Measurements from ENCODE around the gene LYL1. TPM values are rescaled to one million over a fixed set of nuclear protein-coding genes. Genes with fewer than 3 reads are reported as not detected.

Gene LYL1
- total and polyA plus RNA-seq, 8 donors: 5.3 to 32.9 (median 9.9) TPM

DNA sequence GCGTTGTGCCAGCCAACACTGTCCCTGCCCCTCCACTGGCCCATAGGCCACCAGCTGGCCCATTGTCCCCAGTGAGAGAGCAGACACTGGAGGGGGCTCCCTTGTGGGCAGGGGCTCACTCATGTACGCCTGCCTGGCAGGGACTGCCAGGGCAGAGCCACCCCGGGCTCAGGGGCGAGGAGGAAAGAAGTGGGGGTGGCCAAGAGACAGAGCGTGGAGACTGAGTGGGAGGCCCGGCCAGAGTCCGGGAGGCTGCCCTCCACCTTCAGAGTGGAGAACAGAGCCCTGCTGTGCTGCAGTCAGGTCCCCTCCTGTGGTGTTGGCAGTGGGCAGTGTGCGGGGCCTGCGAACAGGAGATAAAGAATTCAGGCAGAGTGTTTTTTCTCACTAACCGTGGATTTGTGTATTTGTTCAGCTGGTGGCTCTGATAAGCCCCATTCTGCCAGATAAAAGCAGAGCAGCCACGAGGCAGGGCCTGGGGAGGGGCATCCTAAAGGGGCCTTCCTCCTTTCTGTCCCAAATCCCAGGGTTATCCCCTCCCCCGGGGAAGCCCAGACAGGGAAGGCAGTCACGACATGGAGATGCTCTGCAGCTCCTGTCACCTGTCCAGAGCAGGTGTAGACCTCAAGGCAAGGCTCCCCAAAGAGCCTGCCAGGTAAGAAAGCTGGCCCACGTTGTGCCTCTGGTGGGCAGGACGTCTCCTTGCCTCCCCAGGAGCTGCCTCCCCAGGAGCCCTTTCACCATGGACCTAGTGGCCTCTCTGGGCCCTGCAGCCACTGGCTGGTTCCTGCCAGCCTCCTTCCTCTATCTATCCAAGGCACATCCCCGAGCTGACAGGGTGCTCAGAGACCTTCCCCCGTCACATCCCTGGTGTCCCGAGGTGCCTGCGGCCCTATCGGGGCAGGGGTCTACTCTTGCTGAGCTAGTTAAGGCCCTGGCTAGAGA lies 33.0 kb downstream of the LYL1 start:
- Histone ChIP-seq H3K36me3 (peaks cover 0 to 8% of the 10 kb centered on the region in 2 donors), H3K4me1 (peaks cover 0 to 19% of the 10 kb centered on the region in 2 donors), H3K27ac (no peak overlapping the region), H3K27me3 (no peaks in the 10 kb centered on the region), H3K9me3 (no peaks in the 10 kb centered on the region), H3K4me3 (no peak overlapping the region)
- TF ChIP-seq, protein P1, sequence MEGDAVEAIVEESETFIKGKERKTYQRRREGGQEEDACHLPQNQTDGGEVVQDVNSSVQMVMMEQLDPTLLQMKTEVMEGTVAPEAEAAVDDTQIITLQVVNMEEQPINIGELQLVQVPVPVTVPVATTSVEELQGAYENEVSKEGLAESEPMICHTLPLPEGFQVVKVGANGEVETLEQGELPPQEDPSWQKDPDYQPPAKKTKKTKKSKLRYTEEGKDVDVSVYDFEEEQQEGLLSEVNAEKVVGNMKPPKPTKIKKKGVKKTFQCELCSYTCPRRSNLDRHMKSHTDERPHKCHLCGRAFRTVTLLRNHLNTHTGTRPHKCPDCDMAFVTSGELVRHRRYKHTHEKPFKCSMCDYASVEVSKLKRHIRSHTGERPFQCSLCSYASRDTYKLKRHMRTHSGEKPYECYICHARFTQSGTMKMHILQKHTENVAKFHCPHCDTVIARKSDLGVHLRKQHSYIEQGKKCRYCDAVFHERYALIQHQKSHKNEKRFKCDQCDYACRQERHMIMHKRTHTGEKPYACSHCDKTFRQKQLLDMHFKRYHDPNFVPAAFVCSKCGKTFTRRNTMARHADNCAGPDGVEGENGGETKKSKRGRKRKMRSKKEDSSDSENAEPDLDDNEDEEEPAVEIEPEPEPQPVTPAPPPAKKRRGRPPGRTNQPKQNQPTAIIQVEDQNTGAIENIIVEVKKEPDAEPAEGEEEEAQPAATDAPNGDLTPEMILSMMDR (IDR thresholded peaks at IDR 0.05): no peak
- intact Hi-C loops (cut with DNase I): no loop called here
- ATAC-seq (no peak), DNase-seq (no peak)

DNA sequence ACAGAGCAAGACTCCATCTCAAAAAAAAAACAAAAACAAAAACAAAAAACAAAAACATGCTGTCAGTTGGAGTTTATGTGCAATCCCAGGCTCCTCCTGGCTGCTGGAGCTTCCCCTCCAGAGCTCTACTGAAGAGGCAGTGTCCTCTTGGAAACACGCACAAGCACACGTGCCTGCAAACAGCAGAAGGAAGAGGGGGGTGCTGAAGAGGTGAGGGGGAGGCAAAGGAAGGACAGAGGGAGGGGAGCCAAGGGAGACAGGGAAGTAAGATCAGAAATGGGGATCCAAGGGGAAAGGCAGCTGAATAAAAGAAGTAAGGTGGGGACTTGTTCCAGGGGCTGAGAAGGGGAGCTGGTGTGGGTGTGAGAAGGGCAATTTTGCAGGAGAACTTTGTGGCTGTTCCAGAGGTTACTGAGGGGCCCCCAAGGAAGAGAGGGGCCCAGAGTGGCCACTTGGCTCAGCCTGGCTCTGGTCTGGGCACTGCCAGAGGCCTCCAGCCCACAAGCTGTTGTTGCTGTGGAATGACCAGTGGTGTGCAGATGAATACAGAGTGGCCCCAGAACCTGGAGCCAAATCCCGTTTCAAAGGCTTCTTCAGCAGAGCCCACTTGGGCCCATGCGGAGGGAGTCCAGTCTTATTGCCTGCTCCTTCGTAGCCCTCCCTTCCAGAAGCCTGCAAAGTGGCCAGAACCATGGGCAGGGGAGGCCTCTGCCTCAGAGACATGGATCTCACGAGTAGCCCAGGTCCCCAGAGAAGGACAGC lies 34.4 kb downstream of the LYL1 start:
- Histone ChIP-seq H3K4me1 (peaks cover 0 to 25% of the 10 kb centered on the region in 2 donors), H3K27me3 (no peaks in the 10 kb centered on the region), H3K9me3 (no peaks in the 10 kb centered on the region), H3K27ac (peak overlapping the region in 1 of 2 donors; percentile 28), H3K36me3 (no peaks in the 10 kb centered on the region), H3K4me3 (no peak overlapping the region)
- intact Hi-C loops (cut with DNase I): no loop called here
- DNase-seq (no peak), ATAC-seq (peak; percentile 20)
- TF ChIP-seq, protein P1 (IDR thresholded peaks at IDR 0.05): no peak

DNA sequence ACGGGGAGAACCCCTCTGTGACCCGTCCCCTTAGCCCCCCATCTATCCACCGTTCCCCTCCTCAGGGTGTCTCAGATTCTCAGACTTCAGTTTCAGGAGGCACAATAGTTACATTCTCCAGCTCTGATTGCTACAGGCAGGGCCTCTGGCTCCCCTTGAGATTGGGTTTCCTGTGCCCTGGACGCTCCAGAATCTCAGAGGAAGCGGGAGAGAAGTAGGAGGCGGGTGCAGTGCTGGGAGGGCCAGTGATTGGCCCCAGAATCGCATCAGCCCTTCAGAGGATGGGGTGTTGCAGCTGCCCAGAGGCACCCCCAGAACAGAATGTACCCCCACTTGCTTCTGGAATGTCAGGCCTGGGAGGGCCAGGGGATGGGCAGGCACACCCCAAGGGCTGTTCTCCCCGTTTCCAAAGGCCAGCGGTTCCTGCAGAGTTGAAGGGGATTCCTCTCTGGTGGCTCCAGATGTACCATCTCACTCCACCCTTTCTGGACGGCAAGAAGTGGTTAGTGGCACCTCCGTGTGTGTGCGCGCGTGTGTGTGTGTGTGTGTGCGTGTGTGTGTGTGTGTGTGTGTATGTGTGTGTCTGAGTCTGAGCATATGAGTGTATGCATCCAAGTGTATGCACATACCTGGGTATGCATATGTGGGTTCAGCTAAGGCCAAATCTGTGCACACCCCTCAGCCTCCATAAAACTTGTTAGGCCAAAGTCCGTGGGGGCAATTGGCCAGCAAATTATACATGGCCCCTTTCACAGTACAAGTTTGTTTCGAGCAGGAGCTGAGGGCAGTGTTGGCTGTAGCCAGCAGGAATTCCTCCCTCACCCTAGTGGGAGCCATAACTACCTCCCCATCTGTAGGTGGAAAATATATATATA lies 35.5 kb downstream of the LYL1 start:
- DNase-seq: no peak
- Histone ChIP-seq H3K27me3 (no peaks in the 10 kb centered on the region), H3K36me3 (no peaks in the 10 kb centered on the region), H3K4me1 (peaks cover 0 to 36% of the 10 kb centered on the region in 2 donors), H3K9me3 (no peaks in the 10 kb centered on the region), H3K27ac (no peak overlapping the region), H3K4me3 (no peak overlapping the region)
- intact Hi-C loops (cut with DNase I): no loop called here
- TF ChIP-seq, protein P1 (IDR thresholded peaks at IDR 0.05): no peak
- no peak for ATAC-seq

DNA sequence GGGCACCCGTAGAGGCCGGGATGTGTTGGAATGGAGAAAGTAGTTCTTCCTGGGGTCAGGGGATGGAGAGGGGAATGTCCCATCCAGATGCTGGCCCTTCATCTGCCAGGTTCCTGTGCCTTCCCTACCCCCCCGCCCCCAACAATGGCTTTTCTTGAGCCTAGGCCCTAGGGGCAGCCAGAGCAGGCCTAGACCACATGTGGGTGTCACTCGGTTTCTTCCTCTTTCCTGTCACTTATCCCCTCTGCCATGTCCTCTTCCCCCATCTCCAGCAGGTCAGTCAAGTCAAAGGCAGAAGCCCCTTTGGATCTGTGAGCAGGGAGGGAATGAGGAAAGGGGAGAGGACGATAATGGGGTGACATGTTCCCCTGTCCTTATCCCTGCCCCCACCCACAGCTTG lies 36.4 kb downstream of the LYL1 start:
- Histone ChIP-seq H3K4me3 (no peak overlapping the region), H3K36me3 (no peaks in the 10 kb centered on the region), H3K9me3 (no peaks in the 10 kb centered on the region), H3K27ac (no peak overlapping the region), H3K27me3 (no peaks in the 10 kb centered on the region), H3K4me1 (peaks cover 8 to 45% of the 10 kb centered on the region in 2 donors)
- DNase-seq: no peak
- ATAC-seq: no peak
- intact Hi-C loops (cut with DNase I): no loop called here
- TF ChIP-seq, protein P1 (IDR thresholded peaks at IDR 0.05): no peak

Data from left lung (tissue), 10 donors.